Fibroblast of skin of scalp (primary cell): ENCODE measurements around the gene FRMD4A.

ENCODE experiments used
- DNase-seq: peaks from one replicate; pipeline ENCODE4 v3.0.0-alpha.2; 2013

Gene FRMD4A

GRCh38 chr10:14340051-14340744 lies 9.5 kb upstream of the FRMD4A start:
- DNase-seq: no peak

- no peak for DNase-seq
Observed at GRCh38 chr10:14336736-14337135, 6.0 kb upstream of the FRMD4A start.

- no peak for DNase-seq
Observed at GRCh38 chr10:14334771-14335170, 4.0 kb upstream of the FRMD4A start.

DNA sequence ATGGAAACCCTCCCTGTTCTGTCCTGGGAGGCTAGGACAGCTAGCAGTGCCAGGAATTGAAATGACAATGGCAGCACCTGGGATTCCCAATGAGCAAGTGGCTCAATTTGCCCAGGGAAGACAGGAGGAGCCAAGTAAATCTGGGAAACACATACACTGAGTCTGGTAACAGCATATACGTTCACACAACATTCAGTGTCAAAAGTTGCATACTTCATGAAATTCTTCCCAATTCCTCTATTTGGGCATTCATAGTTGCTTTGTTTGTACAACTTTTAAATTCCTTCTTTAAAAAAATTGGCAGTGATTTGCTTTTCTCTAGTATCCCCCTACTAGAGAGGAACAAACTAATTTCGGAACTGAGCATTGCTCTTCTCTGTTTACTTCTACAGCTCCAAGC lies 2.9 kb upstream of the FRMD4A start:
- DNase-seq: no peak

DNA sequence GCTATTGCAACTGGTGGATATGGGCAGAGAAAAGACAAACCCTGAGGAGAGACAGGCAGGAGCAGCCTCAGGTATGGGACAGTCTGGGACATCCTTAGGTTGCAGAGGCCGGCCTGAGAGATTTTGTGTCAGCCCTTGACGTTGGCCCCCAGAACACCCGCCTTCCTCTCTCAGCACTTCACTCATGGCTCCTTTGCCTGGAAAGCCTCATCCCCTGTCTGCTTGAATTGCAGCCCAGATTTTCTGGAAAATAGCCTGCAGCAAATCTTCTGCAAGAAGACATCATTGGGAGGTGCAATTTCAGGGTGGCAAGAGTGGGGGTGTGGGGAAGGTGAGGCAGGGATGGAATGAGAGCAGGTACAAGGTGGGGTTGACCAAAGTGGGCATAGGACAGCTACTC lies 2.2 kb upstream of the FRMD4A start:
- no peak for DNase-seq

- DNase-seq: no peak
Observed at GRCh38 chr10:14329746-14330173, 964 bp downstream of the FRMD4A start.

DNA sequence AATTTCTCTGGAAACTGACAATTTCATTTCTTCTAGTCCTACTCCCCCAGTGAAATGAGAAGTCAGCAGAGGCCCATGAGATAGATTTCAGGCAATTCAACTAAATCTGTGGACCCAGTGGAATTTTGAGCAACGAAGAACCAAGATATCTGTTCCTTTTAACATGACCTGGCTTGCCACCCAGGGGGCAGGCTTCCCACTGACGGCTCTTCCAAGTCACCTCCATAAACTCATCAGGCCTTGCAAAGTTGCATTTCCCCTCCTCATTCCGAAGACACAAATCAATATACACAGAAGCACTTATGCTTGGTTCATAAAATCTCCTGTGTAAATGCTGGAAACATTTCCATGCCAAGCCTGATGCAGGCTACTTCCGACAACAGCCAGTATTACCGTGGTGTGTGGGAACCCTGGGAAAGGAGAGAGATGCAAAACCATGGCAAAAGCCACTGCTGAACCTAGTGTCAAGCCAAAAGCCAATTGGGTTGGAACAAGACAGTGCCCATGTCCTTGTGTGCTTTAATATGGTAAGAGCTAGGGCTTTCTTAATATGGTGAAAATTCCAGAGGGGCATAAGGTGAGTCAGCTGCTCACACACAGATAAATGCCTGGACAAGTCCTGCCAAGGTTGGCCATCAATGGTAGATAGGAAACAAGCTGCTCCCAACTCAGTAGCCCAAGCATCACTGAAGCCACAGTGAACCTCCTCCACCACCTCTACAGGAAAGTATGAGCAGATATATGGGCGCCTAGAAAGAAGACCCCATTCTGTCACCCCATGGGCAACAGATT lies 1.6 kb downstream of the FRMD4A start:
- DNase-seq: no peak

- DNase-seq: no peak
Observed at GRCh38 chr10:14327527-14327926, 3.2 kb downstream of the FRMD4A start.

- DNase-seq: no peak
Observed at GRCh38 chr10:14326581-14326980, 4.1 kb downstream of the FRMD4A start.

- DNase-seq: peak; percentile 5
Observed at GRCh38 chr10:14325325-14325955, 5.3 kb downstream of the FRMD4A start.

- DNase-seq: no peak
Observed at GRCh38 chr10:14322526-14323188, 8.1 kb downstream of the FRMD4A start.

GRCh38 chr10:14318007-14318406 lies 12.7 kb downstream of the FRMD4A start:
- DNase-seq: no peak

DNA sequence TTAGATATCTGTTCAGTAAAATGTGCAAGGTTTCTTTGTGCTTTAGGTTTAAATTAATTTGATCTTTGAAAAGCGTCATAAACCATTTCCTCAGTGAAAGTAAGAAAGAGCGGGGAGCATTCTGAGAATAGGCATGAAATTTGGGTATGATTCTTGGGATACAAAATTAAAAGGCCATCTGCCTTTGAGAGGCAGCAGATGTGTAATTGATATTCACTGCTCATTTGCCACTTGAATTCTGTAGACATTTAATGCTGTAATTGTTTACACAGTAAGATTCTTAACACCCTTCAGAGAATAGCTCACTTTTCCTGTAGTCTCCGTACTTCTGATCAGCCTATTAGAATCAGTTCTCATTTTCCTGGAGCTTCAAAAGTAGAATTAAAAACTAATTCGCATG lies 18.7 kb downstream of the FRMD4A start:
- DNase-seq: no peak

DNA sequence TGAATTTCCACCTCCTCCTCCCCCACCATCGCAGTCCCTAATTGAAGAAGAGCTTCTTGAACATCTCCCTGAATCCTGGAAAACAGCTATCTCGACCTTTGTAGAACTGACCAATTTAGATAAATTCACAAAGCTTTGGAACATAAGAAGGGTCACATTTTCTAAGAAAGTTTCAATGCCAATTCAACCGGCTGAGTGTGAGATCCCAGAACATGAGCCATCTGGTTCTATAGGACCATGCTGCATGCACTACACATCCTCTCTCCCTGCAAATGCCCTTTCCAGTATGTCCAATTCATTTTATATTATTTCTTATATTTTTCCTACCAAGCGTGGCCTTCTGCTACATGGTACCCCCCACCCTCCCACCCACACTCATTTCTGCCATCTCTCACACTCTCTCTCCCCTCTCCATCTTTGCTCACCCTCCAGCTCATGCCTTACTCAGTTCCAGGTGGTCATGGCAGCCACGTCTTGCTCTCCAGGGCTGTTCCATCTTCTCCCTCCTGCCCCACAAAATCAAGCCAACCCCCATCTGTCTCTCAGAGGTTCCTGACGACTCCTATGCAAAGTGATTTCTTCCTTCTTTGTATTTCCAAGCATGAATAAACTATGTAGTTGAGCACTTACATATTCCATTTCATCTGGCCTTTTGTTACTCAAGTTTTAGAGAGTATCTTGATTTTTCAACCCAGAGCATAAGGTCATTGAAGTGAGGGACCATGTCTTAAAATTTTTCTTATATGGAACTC lies 19.3 kb downstream of the FRMD4A start:
- DNase-seq: no peak

DNA sequence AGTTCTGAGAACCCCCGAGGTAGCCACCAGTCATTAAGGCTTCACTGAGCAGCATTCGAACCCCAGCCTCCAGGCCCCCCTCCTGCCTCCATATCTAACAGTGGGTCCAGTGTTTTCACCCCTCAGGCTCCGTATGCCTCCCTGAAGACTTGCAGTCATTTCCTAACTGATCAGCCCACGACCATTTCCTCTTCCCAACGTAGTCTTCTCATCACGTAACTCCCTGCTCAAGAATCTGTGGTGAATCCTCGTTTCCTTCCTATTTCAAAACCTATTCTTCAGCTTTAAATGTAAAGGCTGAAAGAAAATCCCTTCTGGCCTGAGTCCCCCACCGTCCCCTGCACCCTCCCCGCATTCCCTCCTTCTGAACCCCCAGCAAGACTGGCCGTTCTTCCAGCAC lies 21.1 kb downstream of the FRMD4A start:
- DNase-seq: no peak

GRCh38 chr10:14306190-14306589 lies 24.5 kb downstream of the FRMD4A start:
- no peak for DNase-seq

GRCh38 chr10:14304046-14304445 lies 26.7 kb downstream of the FRMD4A start:
- no peak for DNase-seq

GRCh38 chr10:14302035-14302434 lies 28.7 kb downstream of the FRMD4A start:
- DNase-seq: peak; percentile 30

DNA sequence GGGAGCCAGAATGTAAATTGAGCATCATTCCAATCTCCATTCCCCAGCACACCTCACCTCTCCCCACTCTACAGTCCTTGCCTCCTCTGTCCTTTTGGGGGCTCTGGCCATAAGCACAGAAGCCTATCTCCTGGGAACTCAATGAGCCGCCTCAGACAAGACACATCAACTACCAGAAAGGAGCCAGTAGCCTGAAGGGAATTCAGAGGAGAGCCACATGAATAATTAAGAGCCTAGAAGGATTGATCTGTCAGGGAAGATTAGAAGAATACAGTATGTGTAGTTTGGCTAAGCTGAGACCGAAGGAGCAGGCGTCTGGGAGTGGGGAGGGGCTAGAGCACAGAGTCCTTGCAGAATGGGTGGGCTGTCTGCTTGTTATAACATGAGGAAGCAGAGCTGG lies 31.2 kb downstream of the FRMD4A start:
- no peak for DNase-seq

DNA sequence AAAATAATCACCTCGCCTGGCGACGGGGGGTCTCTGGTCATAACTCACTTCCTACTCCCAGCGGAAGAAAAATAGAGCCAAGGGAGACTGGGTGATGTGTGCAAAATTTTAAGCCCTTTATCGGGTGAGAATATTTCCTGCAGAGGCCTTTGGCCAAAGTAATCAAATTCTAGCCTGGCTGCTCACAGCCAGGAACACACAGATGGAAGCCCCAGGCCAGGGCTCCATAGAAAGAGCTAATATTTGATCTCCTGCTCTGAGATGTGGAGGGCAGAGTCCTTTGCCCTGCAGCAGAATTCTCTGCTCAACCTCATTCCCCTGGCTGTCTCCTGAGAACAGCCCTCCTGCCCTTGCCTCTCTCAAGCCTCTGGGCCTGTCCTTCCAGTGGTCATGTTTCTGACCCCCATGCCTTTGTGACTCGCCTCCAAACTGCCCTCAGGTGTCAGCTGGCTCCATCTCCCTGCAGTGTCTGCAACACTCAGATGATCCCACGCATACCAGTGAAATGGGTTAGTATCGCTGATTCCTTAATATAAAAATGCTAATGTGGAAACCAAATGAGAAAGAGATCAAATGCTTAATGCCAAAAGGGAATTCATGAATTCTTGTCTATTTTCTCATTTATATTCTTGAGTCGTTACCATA lies 34.5 kb downstream of the FRMD4A start:
- DNase-seq: peak; percentile 15

DNA sequence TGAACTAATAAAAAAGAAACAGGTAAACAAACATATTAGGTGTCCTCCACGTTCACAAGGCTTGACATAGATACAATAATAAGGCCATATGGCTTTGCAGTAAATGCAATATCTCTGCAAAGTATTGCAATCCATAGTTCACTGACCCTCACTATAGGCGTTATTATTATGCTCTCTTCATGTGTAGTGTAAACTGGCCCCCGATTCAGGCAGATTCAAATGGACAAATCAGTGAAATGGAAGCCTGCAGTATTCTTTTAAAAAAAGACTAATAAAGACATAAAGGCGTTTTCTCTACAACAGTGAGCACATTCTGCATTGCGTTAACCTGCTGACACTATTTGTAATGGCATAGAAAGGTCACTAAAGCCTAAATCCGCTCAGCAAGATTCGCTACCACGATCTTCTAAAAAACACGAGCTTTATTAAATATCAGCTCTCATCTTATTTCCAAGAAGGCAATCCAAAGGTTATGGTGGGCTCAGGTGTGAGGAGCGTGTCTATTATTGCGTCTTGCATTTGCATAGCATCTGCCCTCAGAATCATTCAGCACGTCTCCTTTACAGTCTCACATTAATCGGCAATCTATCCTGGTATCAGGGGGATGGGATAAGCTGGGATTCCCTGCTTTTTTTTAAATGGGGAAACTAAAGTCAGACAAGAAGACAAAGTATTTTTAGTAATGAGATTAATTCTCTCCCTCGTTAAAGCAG lies 36.2 kb downstream of the FRMD4A start:
- DNase-seq: no peak
